Measurements from ENCODE around the gene TULP3.

DNA sequence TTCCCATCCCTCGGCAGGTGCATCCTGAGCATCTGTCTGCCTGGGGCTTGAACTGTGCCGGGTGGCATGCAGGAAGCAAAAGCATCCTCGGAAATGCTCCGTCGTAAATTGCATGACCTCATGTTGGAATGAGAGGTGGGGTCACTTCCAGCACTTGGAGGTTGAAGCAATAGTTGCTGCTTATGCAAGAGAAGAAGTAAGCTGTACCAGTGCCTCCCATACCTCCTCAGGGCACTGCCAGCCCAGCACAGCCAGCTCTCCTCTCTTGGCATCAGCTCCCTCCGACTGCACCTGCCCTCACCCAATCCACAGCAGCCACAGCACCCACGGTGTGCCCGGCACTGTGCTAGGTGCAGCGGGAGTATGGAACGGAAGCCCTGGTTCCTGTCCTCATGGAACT is 80.1 kb downstream of the TULP3 start:
- TF ChIP-seq EZH2 (IDR thresholded peaks at IDR 0.05; ENCODE audit: low read depth) = no peak
- TF ChIP-seq, protein P1, sequence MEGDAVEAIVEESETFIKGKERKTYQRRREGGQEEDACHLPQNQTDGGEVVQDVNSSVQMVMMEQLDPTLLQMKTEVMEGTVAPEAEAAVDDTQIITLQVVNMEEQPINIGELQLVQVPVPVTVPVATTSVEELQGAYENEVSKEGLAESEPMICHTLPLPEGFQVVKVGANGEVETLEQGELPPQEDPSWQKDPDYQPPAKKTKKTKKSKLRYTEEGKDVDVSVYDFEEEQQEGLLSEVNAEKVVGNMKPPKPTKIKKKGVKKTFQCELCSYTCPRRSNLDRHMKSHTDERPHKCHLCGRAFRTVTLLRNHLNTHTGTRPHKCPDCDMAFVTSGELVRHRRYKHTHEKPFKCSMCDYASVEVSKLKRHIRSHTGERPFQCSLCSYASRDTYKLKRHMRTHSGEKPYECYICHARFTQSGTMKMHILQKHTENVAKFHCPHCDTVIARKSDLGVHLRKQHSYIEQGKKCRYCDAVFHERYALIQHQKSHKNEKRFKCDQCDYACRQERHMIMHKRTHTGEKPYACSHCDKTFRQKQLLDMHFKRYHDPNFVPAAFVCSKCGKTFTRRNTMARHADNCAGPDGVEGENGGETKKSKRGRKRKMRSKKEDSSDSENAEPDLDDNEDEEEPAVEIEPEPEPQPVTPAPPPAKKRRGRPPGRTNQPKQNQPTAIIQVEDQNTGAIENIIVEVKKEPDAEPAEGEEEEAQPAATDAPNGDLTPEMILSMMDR (conservative IDR thresholded peaks at IDR 0.05) = no peak

Measured in PC-9 (cell line).